ENCODE data around the gene GPER1. TPM values are rescaled to one million over a fixed set of nuclear protein-coding genes. Genes with fewer than 3 reads are reported as not detected.
"Not testable (repeated sequence)": the region's sequence is repeated elsewhere in the genome, so short reads cannot be mapped to it uniquely, and the experiment has no call there.

GPER1 gene
- total RNA-seq, 2 donors from 2014 or later: 7.2 to 20.8 TPM

DNA sequence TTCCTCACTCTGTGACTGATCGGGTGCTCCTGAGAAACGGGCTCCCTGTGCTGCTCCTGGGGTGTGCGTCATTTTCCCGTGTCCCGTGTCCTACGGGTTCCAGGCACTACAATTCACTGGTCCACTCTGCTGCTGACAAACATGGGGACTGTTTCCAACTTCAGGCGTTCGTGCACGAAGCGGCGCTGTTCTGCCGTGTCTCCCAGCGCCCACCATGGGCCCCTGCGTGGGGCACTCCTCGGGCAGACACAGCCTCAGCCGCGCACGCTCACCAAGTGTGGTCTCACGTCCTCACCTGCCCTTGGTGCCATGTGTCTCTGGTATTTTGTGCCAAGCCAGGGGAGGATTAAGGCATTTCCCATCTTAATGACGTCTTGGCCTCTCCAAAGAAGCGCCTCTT lies 24.6 kb upstream of the GPER1 start:
- intact Hi-C loops (cut with DNase I, micrococcal nuclease): loop anchor here in 1 of 2 donors (5.0 kb wide), 1 partner anchor 66 kb away; no protein-coding TSS in a partner anchor
- no peak for ATAC-seq
- no peak for DNase-seq

- no peak for ATAC-seq
- intact Hi-C loops (cut with DNase I, micrococcal nuclease): loop anchor here in 1 of 2 donors (5.0 kb wide), 1 partner anchor 67 kb away; no protein-coding TSS in a partner anchor
- DNase-seq: no peak
Measured at GRCh38 chr7:1064581-1064980, 23.3 kb upstream of the GPER1 start.

GRCh38 chr7:1065263-1065584 lies 22.7 kb upstream of the GPER1 start:
- DNase-seq (no peak), ATAC-seq (no peak)
- intact Hi-C loops (cut with DNase I, micrococcal nuclease): loop anchor here in 1 of 2 donors (5.0 kb wide), 1 partner anchor 73 kb away; no protein-coding TSS in a partner anchor

DNA sequence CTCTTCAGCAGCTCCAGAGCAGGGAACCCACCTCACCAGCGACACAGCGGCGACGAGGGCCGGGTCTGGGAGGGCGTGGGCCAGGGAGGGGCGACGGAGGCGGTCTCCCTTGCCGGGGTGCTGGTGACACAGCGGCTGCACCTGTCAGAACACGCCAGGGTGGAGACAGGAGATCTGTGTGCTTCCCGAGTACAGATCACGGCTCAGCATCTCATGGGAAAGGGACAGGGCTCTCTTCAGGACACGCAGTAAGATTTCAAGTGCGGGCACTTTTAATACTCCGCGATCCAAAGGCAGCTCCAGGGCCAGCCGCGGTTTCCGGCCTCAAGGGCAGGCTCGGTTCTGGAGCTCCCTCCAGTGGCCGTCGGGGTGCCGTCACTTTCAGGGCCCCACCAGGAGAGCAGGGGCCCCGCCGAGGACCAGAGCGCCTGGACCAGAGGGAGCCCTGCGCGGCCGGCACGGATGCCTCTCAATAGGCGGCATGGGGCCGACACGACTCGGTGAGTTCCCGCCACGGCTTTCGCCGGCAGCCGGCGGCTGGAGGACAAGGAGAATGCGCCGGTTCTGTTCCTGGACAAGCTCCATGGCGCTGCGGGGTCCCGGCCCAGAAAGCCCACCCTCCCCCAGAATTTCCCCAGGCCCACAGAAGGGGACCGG lies 22.2 kb upstream of the GPER1 start:
- ATAC-seq (peak; percentile 98), DNase-seq (peak; percentile 74 to 91)
- intact Hi-C loops (cut with DNase I, micrococcal nuclease): loop anchor here in 1 of 2 donors (5.0 kb wide), 1 partner anchor 73 kb away; no protein-coding TSS in a partner anchor

- DNase-seq: no peak
- ATAC-seq: no peak
- intact Hi-C loops (cut with DNase I, micrococcal nuclease): loop anchor here in 1 of 2 donors (5.0 kb wide), 1 partner anchor 74 kb away; no protein-coding TSS in a partner anchor
Measured at GRCh38 chr7:1066242-1066588, 21.7 kb upstream of the GPER1 start.

- intact Hi-C loops (cut with DNase I, micrococcal nuclease): loop anchor here in 1 of 2 donors (5.0 kb wide), 1 partner anchor 76 kb away; no protein-coding TSS in a partner anchor
- DNase-seq: no peak
- no peak for ATAC-seq
Measured at GRCh38 chr7:1068013-1068412, 19.9 kb upstream of the GPER1 start.

GRCh38 chr7:1068619-1069018 lies 19.3 kb upstream of the GPER1 start:
- intact Hi-C loops (cut with DNase I, micrococcal nuclease): loop anchor here in 1 of 2 donors (5.0 kb wide), 1 partner anchor 76 kb away; no protein-coding TSS in a partner anchor
- DNase-seq (no peak), ATAC-seq (no peak)

DNA sequence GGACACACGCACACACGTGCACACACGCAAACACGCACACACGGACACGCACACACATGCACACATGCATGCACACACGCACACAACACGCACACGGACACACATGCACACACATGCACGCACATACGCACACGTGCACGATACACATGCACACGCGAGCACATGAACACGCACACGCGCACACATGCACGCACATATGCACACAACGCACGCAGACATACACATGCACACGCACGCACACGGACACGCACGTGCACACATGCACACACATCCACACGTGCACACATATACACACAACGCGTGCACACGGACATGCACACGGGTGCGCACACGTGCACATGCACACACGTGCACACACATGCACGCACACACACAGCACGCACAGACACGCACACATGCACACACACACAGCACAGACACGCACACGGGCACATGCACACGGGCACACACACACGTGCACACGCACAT lies 17.3 kb upstream of the GPER1 start:
- intact Hi-C loops (cut with DNase I, micrococcal nuclease): no loop called here
- no peak for ATAC-seq
- DNase-seq: no peak

GRCh38 chr7:1071731-1072254 lies 16.1 kb upstream of the GPER1 start:
- ATAC-seq (no peak), DNase-seq (no peak)
- intact Hi-C loops (cut with DNase I, micrococcal nuclease): no loop called here

GRCh38 chr7:1073142-1073977 lies 14.6 kb upstream of the GPER1 start:
- intact Hi-C loops (cut with DNase I, micrococcal nuclease): no loop called here
- DNase-seq: no peak
- no peak for ATAC-seq

- intact Hi-C loops (cut with DNase I, micrococcal nuclease); ATAC-seq; DNase-seq: not testable (repeated sequence)
Measured at GRCh38 chr7:1074018-1074417, 13.9 kb upstream of the GPER1 start.

DNA sequence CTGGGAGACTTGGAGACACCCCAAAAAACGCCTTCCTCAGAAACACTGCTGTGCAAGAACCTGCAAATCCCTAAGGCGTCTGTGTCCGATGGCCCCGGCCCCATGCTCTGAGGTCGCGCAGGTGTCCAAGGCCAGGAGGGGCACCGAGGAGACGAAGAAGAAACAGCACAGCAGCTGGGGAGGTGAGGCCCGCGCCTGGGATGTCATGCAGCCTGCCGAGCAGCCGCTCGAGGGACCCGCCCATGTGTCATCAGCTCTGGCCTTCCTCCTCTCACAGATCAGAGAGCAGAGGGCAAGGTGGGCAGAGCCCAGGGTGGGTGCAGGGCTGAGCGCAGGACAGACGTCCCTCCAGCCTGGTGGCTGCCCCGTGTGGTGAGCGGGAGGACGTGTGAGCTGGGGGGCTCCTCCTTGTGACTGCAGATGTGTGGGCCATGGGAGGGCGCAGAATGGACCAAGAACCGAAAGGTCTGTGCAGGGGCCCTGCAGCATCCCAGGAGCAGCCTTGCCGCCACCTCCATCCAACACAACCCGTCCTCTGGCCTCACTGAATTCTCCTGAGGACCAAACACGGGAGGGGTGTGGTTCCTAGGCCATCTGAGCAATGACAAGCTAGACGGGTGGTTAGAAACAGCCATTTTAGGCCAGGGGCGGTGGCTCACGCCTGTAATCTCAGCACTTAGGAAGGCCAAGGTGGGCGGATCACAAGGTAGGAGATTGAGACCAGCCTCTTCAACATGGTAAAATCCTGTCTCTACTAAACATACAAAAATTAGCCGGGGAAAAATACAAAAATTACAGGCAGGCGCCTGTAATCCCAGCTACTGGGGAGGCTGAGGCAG lies 13.1 kb upstream of the GPER1 start:
- DNase-seq (no peak), ATAC-seq (no peak)
- intact Hi-C loops (cut with DNase I, micrococcal nuclease): no loop called here

DNA sequence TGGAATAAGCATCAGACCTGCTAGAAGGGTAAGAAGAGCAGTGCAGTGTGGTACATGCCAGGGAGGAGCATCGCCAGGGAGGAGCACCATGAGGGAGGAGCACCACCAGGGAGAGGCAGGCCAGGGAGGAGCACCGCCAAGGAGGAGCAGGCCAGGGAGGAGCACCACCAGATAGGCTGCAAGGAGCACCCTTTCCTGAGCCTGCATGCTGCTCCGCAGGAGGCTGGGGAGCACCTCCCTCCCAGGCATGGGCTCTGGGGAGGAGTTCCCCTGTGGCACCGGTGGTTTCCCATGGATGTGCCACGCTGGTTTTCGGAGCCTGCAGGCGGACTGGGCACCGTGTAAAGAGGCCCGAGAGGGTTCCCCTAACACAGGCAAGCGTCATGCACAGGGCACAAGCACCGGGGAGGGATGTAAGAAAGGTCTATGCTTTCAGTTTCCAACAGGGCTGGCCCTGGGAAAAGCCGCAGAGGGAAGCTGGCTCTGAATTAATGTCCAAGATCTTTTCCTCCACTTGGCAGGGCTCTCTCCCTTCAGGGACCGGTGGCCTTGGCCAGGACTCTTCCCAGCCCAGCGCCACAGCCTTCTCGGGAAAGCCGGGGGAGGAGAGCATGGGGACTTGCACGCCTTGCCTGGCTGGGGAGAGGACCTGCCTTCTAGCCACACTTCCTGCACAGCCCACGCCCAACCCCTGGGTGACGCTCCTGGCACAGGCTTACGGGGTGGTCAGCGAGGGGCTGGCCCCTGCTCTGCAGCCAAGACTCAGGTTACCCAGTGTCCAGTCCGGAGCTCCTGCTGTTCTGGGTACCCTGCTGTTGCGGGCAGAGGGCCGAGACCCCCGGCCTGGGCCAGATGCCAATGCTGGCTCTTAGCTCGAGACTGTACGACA lies 11.5 kb upstream of the GPER1 start:
- ATAC-seq (peak; percentile 8), DNase-seq (no peak)
- intact Hi-C loops (cut with DNase I, micrococcal nuclease): no loop called here

- intact Hi-C loops (cut with DNase I, micrococcal nuclease): no loop called here
- no peak for ATAC-seq
Measured at GRCh38 chr7:1078519-1078918, 9.4 kb upstream of the GPER1 start.

GRCh38 chr7:1078985-1079384 lies 8.9 kb upstream of the GPER1 start:
- DNase-seq: peak; percentile 44 to 56
- peak; percentile 70 for ATAC-seq
- intact Hi-C loops (cut with DNase I, micrococcal nuclease): no loop called here

More at GRCh38 chr7:1078519-1078918, 9.4 kb upstream of the GPER1 start:
- DNase-seq: no peak

- DNase-seq (no peak), ATAC-seq (no peak)
- intact Hi-C loops (cut with DNase I, micrococcal nuclease): no loop called here
Measured at GRCh38 chr7:1079546-1079945, 8.4 kb upstream of the GPER1 start.

DNA sequence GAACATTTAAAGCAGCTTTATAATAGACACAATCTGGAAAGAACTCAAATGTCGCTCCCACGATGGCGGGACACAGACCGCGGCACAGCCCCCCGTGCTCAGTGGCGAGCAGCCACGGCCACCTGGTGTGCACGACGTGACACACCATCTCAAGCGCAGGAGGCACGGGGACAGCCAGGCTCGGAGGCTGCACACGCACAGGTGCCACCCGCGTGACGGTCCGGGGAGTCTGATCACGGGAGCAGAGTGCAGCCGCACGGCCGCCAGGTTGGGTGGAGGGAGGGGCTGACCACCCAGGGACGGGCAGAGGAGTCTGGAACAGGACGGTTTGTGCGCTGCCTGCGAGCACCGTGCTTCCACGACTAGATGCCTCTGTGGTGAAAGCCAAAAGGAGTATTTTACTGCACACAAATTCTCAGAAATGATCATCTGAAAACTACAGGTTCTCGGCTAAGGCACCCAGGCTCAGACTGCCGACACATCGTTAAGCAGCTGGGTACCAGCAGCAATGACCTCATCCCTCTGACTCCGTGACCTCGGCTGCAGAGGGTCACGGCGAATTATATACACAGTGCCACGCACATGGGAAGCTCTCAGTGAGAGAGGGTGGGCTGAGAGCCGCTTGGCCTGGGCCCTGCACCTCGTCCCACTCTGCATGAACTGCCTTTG lies 7.5 kb upstream of the GPER1 start:
- DNase-seq: no peak
- ATAC-seq: no peak
- intact Hi-C loops (cut with DNase I, micrococcal nuclease): no loop called here
